ENCODE data around the gene ROCK1. TPM values are rescaled to one million over a fixed set of nuclear protein-coding genes. Genes with fewer than 3 reads are reported as not detected.
"Not testable (repeated sequence)": the region's sequence is repeated elsewhere in the genome, so short reads cannot be mapped to it uniquely, and the experiment has no call there.

Gene ROCK1
- 10 to 100 TPM; 67.0 to 71.5 TPM for total RNA-seq

- DNase-seq = peak; percentile 99
- H3K4me3 Mint-ChIP-seq = no peak within 1 kb of the TSS
- peaks cover 14% of the 10 kb centered on the region for H3K36me3 Mint-ChIP-seq (ENCODE audit: low read depth)
- H3K27ac Mint-ChIP-seq = peak within 1 kb of the TSS; percentile 89
- ChIA-PET CTCF (interaction anchor here (0.7 to 1.2 kb wide), 4 partner anchors 30 to 631 kb away, joined by 3 to 5 read pairs (median 3); partner anchors contain the start of gene ESCO1), POLR2A (interaction anchor here (0.8 to 1.6 kb wide), 15 partner anchors 9 to 636 kb away, joined by 3 to 13 read pairs (median 4); partner anchors contain the start of genes ESCO1 and SNRPD1)
- peaks cover 9% of the 10 kb centered on the region for H3K4me1 Mint-ChIP-seq
- no peaks in the 10 kb centered on the region for H3K9me3 Mint-ChIP-seq
- H3K27me3 Mint-ChIP-seq = no peaks in the 10 kb centered on the region
Observed at GRCh38 chr18:21111346-21112139, at the start of gene ROCK1. TSS of gene ROCK1 (minus strand) at chr18:21111813. CDS start at chr18:21110910, 903 bp downstream.

- no peaks in the 10 kb centered on the region for H3K36me3 Mint-ChIP-seq (ENCODE audit: low read depth)
- H3K27ac Mint-ChIP-seq = no peak overlapping the region
- ChIA-PET CTCF (no interaction called here), POLR2A (no interaction called here)
- peaks cover 5% of the 10 kb centered on the region for H3K27me3 Mint-ChIP-seq
- H3K4me1 Mint-ChIP-seq = no peaks in the 10 kb centered on the region
- no peak overlapping the region for H3K4me3 Mint-ChIP-seq
- DNase-seq = no peak
- peaks cover 12% of the 10 kb centered on the region for H3K9me3 Mint-ChIP-seq
Observed at GRCh38 chr18:21155443-21155842, 43.8 kb upstream of the ROCK1 start.

GRCh38 chr18:21146016-21146415, 34.4 kb upstream of the ROCK1 start:
- Mint-ChIP-seq H3K4me1 (no peaks in the 10 kb centered on the region), H3K27ac (no peak overlapping the region), H3K36me3 (ENCODE audit: low read depth) (no peaks in the 10 kb centered on the region), H3K27me3 (peaks cover 4% of the 10 kb centered on the region), H3K4me3 (no peak overlapping the region), H3K9me3 (no peaks in the 10 kb centered on the region)
- no peak for DNase-seq
- POLR2A ChIA-PET = interaction anchor here (0.6 kb wide), 1 partner anchor 1279 kb away, joined by 3 read pairs; no protein-coding TSS in a partner anchor
- CTCF ChIA-PET = interaction anchor here (1.0 kb wide), 1 partner anchor 34 kb away, joined by 4 read pairs; no protein-coding TSS in a partner anchor

- Mint-ChIP-seq H3K36me3 (ENCODE audit: low read depth) (no peaks in the 10 kb centered on the region), H3K27ac (no peak overlapping the region), H3K4me3 (no peak overlapping the region), H3K27me3 (peaks cover 4% of the 10 kb centered on the region), H3K9me3 (no peaks in the 10 kb centered on the region), H3K4me1 (no peaks in the 10 kb centered on the region)
- ChIA-PET CTCF (interaction anchor here (1.0 kb wide), 1 partner anchor 34 kb away, joined by 4 read pairs; no protein-coding TSS in a partner anchor), POLR2A (no interaction called here)
- DNase-seq = no peak
Observed at GRCh38 chr18:21145371-21145770, 33.8 kb upstream of the ROCK1 start.

GRCh38 chr18:21141668-21142422, 30.2 kb upstream of the ROCK1 start:
- H3K27ac Mint-ChIP-seq = no peak overlapping the region
- ChIA-PET POLR2A (no interaction called here), CTCF (no interaction called here)
- no peak for DNase-seq
- H3K27me3 Mint-ChIP-seq = peaks cover 7% of the 10 kb centered on the region
- H3K36me3 Mint-ChIP-seq (ENCODE audit: low read depth) = no peaks in the 10 kb centered on the region
- H3K4me1 Mint-ChIP-seq = no peaks in the 10 kb centered on the region
- no peaks in the 10 kb centered on the region for H3K9me3 Mint-ChIP-seq
- no peak overlapping the region for H3K4me3 Mint-ChIP-seq

GRCh38 chr18:21137719-21138488, 26.3 kb upstream of the ROCK1 start:
- H3K9me3 Mint-ChIP-seq; H3K36me3 Mint-ChIP-seq (ENCODE audit: low read depth); DNase-seq; CTCF ChIA-PET; H3K27me3 Mint-ChIP-seq; H3K27ac Mint-ChIP-seq; H3K4me1 Mint-ChIP-seq; H3K4me3 Mint-ChIP-seq; POLR2A ChIA-PET: not testable (repeated sequence)

GRCh38 chr18:21134895-21135294, 23.3 kb upstream of the ROCK1 start:
- no peaks in the 10 kb centered on the region for H3K36me3 Mint-ChIP-seq (ENCODE audit: low read depth)
- H3K4me3 Mint-ChIP-seq = no peak overlapping the region
- no peak overlapping the region for H3K27ac Mint-ChIP-seq
- DNase-seq = peak; percentile 22
- peaks cover 1% of the 10 kb centered on the region for H3K27me3 Mint-ChIP-seq
- CTCF ChIA-PET = no interaction called here
- no peaks in the 10 kb centered on the region for H3K4me1 Mint-ChIP-seq
- POLR2A ChIA-PET = no interaction called here
- H3K9me3 Mint-ChIP-seq = no peaks in the 10 kb centered on the region

- no peak for DNase-seq
- Mint-ChIP-seq H3K9me3 (no peaks in the 10 kb centered on the region), H3K27me3 (peaks cover 2% of the 10 kb centered on the region), H3K4me1 (no peaks in the 10 kb centered on the region), H3K36me3 (ENCODE audit: low read depth) (no peaks in the 10 kb centered on the region), H3K4me3 (no peak overlapping the region), H3K27ac (no peak overlapping the region)
- CTCF ChIA-PET = interaction anchor here (1.7 kb wide), 1 partner anchor 47 kb away, joined by 5 read pairs; no protein-coding TSS in a partner anchor
- POLR2A ChIA-PET = interaction anchor here (1.0 kb wide), 1 partner anchor 21 kb away, joined by 4 read pairs; the partner anchor contains the start of gene ROCK1
Observed at GRCh38 chr18:21132398-21132918, 20.8 kb upstream of the ROCK1 start.

GRCh38 chr18:21131698-21132227, 20.1 kb upstream of the ROCK1 start:
- no peaks in the 10 kb centered on the region for H3K36me3 Mint-ChIP-seq (ENCODE audit: low read depth)
- DNase-seq = no peak
- H3K4me3 Mint-ChIP-seq = no peak overlapping the region
- peaks cover 2% of the 10 kb centered on the region for H3K27me3 Mint-ChIP-seq
- no peaks in the 10 kb centered on the region for H3K4me1 Mint-ChIP-seq
- H3K27ac Mint-ChIP-seq = no peak overlapping the region
- H3K9me3 Mint-ChIP-seq = no peaks in the 10 kb centered on the region
- ChIA-PET CTCF (no interaction called here), POLR2A (interaction anchor here (1.0 kb wide), 1 partner anchor 20 kb away, joined by 4 read pairs; the partner anchor contains the start of gene ROCK1)

GRCh38 chr18:21129566-21130216, 18.1 kb upstream of the ROCK1 start:
- Mint-ChIP-seq H3K27me3 (peaks cover 2% of the 10 kb centered on the region), H3K27ac (no peak overlapping the region), H3K4me1 (no peaks in the 10 kb centered on the region), H3K36me3 (ENCODE audit: low read depth) (no peaks in the 10 kb centered on the region), H3K4me3 (no peak overlapping the region), H3K9me3 (no peaks in the 10 kb centered on the region)
- ChIA-PET CTCF (no interaction called here), POLR2A (no interaction called here)
- no peak for DNase-seq

- peaks cover 3% of the 10 kb centered on the region for H3K27me3 Mint-ChIP-seq
- H3K4me3 Mint-ChIP-seq = no peak overlapping the region
- ChIA-PET CTCF (no interaction called here), POLR2A (interaction anchor here (1.1 kb wide), 1 partner anchor 11 kb away, joined by 3 read pairs; the partner anchor contains the start of gene ROCK1)
- no peaks in the 10 kb centered on the region for H3K36me3 Mint-ChIP-seq (ENCODE audit: low read depth)
- DNase-seq = no peak
- H3K9me3 Mint-ChIP-seq = no peaks in the 10 kb centered on the region
- H3K4me1 Mint-ChIP-seq = peaks cover 4% of the 10 kb centered on the region
- no peak overlapping the region for H3K27ac Mint-ChIP-seq
Observed at GRCh38 chr18:21123290-21123926, 11.8 kb upstream of the ROCK1 start.

GRCh38 chr18:21118806-21119205, 7.2 kb upstream of the ROCK1 start:
- POLR2A ChIA-PET = no interaction called here
- H3K4me3 Mint-ChIP-seq = no peak overlapping the region
- no peak overlapping the region for H3K27ac Mint-ChIP-seq
- no peaks in the 10 kb centered on the region for H3K9me3 Mint-ChIP-seq
- no peak for DNase-seq
- CTCF ChIA-PET = no interaction called here
- H3K36me3 Mint-ChIP-seq (ENCODE audit: low read depth) = no peaks in the 10 kb centered on the region
- H3K27me3 Mint-ChIP-seq = peaks cover 7% of the 10 kb centered on the region
- peaks cover 4% of the 10 kb centered on the region for H3K4me1 Mint-ChIP-seq

Data from activated CD4-positive, alpha-beta memory T cell treated with anti-CD3 and anti-CD28 coated beads, Interleukin-2, amount 10 ng/mL, durations not matched to agents 7 days and 5 days (primary cell).